SK-N-SH (cell line): ENCODE measurements around the gene UCN2.

Experiments used
- JUND ChIP-seq: IDR thresholded peaks from 2 replicates; pipeline ENCODE4 v1.4.0; 2012
- NRF1 ChIP-seq: IDR thresholded peaks from 2 replicates; pipeline ENCODE4 v1.6.1; 2012; ENCODE audit warnings: low read depth, mild to moderate bottlenecking, low read length
- RAD21 ChIP-seq: IDR thresholded peaks from 2 replicates; pipeline ENCODE4 v1.6.1; 2012; ENCODE audit warnings: mild to moderate bottlenecking, low read length

DNA sequence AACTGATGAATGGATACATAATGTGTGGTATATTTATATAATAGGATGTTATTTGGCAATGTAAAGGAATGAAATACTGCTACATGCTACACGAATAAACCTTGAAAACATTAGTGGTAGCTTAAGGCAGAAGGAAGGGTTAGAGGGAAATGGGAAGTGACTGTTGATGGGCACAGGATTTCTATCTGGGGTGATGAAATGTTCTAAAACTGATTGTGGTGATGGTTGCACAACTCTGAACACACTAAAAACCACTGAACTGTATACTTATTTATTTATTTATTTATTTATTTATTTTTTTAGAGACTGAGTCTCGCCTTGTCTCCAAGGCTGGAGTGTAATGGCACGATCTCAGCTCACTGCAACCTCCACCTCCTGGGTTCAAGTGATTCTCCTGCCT is 34.8 kb downstream of the UCN2 start:
- TF ChIP-seq NRF1 (no peak), RAD21 (no peak), JUND (no peak)
